K562 (cell line): ENCODE data around the gene NUDT22. TPM values are rescaled to one million over a fixed set of nuclear protein-coding genes. Genes with fewer than 3 reads are reported as not detected.

Experiments
- CCNT2 ChIP-seq: IDR thresholded peaks from 2 replicates; pipeline ENCODE4 v1.6.1; 2011; ENCODE audit warnings: borderline replicate concordance, low read depth, mild to moderate bottlenecking, moderate library complexity, mixed read lengths, low read length; ENCODE audit not compliant: insufficient read length; ENCODE audit errors: extremely low read depth
- CREB1 ChIP-seq, 2 experiments: sonication (generic) in 1 of 2; formaldehyde crosslinking in 1 of 2; IDR thresholded peaks; 2 replicates each; pipeline versions ENCODE4 v1.6.1 to v1.8.0; 2012 to 2022; ENCODE audit warnings: inconsistent platforms in 1 of 2, mild to moderate bottlenecking in 1 of 2, missing genetic modification reagents in 1 of 2, moderate library complexity in 1 of 2
- FIP1L1 ChIP-seq: fragments of 200-400 bp; formaldehyde crosslinking; IDR thresholded peaks from 2 replicates; pipeline ENCODE4 v1.6.1; 2018; ENCODE audit warnings: mild to moderate bottlenecking, low read depth, low read length; ENCODE audit not compliant: poor library complexity, severe bottlenecking
- GABPB1 ChIP-seq: sonication (generic); formaldehyde crosslinking; IDR thresholded peaks from 2 replicates; pipeline ENCODE4 v1.8.0; 2022; ENCODE audit warnings: mild to moderate bottlenecking, missing genetic modification reagents
- HCFC1 ChIP-seq: IDR thresholded peaks from 2 replicates; pipeline ENCODE4 v1.6.1; 2012; ENCODE audit warnings: low read depth, low read length, improper control_type of control experiment
- HLTF ChIP-seq: fragments of 450-650 bp; IDR thresholded peaks from 2 replicates; pipeline ENCODE4 v1.6.1; 2016
- KAT7 ChIP-seq: sonication (generic); formaldehyde crosslinking; IDR thresholded peaks from 2 replicates; pipeline ENCODE4 v1.8.0; 2022; ENCODE audit warnings: missing genetic modification reagents, mild to moderate bottlenecking, borderline replicate concordance
- KDM4B ChIP-seq, 2 experiments: fragments of 450-650 bp in 1 of 2; sonication (generic) in 1 of 2; IDR thresholded peaks; 2 replicates each; pipeline ENCODE4 v1.6.1; 2016 to 2017; ENCODE audit warnings: borderline replicate concordance in 2 of 2, antibody characterized with exemption in 1 of 2, low read depth in 1 of 2, mild to moderate bottlenecking in 1 of 2
- MCM5 ChIP-seq: fragments of 450-650 bp; IDR thresholded peaks from 2 replicates; pipeline ENCODE4 v1.6.1; 2016; ENCODE audit warnings: low read depth
- MEF2A ChIP-seq: IDR thresholded peaks from 2 replicates; pipeline ENCODE4 v1.6.1; 2011; ENCODE audit warnings: low read depth, mild to moderate bottlenecking, low read length, moderate library complexity; ENCODE audit not compliant: control insufficient read depth
- POLR2A ChIP-seq: fragments of 450-650 bp; conservative IDR thresholded peaks from 2 replicates; pipeline ENCODE4 v1.6.1; 2016
- SMAD4 ChIP-seq: fragments of 250-450 bp; sonication (Bioruptor Pico); conservative IDR thresholded peaks from 2 replicates; pipeline ENCODE4 v1.8.0; 2021; ENCODE audit warnings: inconsistent platforms, mild to moderate bottlenecking, moderate library complexity
- SUPT5H ChIP-seq: fragments of 450-650 bp; IDR thresholded peaks from 2 replicates; pipeline ENCODE4 v1.6.1; 2016
- YY1 ChIP-seq, 3 experiments: IDR thresholded peaks; 2 replicates each; pipeline ENCODE4 v1.6.1; 2011; ENCODE audit warnings: low read length in 2 of 3, mild to moderate bottlenecking in 2 of 3, moderate library complexity in 2 of 3, borderline replicate concordance in 1 of 3, control low read depth in 1 of 3, low read depth in 1 of 3; ENCODE audit not compliant: insufficient read depth in 3 of 3, insufficient replicate concordance in 2 of 3, control insufficient read depth in 1 of 3, insufficient read length in 1 of 3; ENCODE audit errors: extremely low read depth in 1 of 3
- ZBTB7A ChIP-seq: IDR thresholded peaks from 2 replicates; pipeline ENCODE4 v1.6.1; 2011; ENCODE audit warnings: low read depth, mild to moderate bottlenecking, low read length, moderate library complexity, borderline replicate concordance; ENCODE audit not compliant: control insufficient read depth
- ZC3H4 ChIP-seq: sonication (generic); formaldehyde crosslinking; IDR thresholded peaks from 2 replicates; pipeline ENCODE4 v1.9.0; 2021; ENCODE audit warnings: missing genetic modification reagents, borderline replicate concordance
- polyA plus RNA-seq, 8 experiments: library from polyadenylated mRNA; depleted of rRNA in 4 of 8; stranded (reverse) in 5 of 8; unstranded in 3 of 8; fragments of >200 nt; fragmentation: Nextera tagmentation in 2 of 8; fragmentation: Illumina TruSeq in 1 of 8; extraction: Ambion mirVana in 2 of 8; extraction: Trizol in 1 of 8; gene quantifications; 2 replicates each; pipeline versions ENCODE4 v1.2.1 to v1.2.3, GENCODE V29; 2011 to 2014; ENCODE audit warnings: inconsistent platforms in 1 of 8, missing spikeins in 1 of 8
- total RNA-seq, 7 experiments: library from RNA; depleted of rRNA in 6 of 7; stranded (reverse); fragments of >200 nt in 6 of 7; fragmentation: Illumina TruSeq in 2 of 7; extraction: Trizol in 2 of 7; gene quantifications; 2 replicates each; pipeline versions ENCODE4 v1.2.1 to v1.2.3, GENCODE V29; 2011 to 2021; ENCODE audit warnings: low replicate concordance in 1 of 7
- TF ChIP-seq, protein P1 (sequence below), 2 experiments: IDR thresholded peaks; 2 replicates each; pipeline ENCODE4 v1.6.1; 2012; ENCODE audit warnings: improper control_type of control experiment in 2 of 2, low read depth in 2 of 2, low read length in 2 of 2, borderline replicate concordance in 1 of 2
- TF ChIP-seq, protein P2 (sequence below): sonication (generic); formaldehyde crosslinking; IDR thresholded peaks from 2 replicates; pipeline ENCODE4 v1.4.0; 2020; ENCODE audit warnings: mild to moderate bottlenecking, missing genetic modification reagents
- TF ChIP-seq, protein P3 (sequence below): fragments of 200-800 bp; sonication (Bioruptor generic); IDR thresholded peaks from 2 replicates; pipeline ENCODE4 v1.6.1; 2017; ENCODE audit warnings: missing genetic modification characterization, missing compliant biosample characterization

Gene NUDT22
- total and polyA plus RNA-seq, 9 of the 15 experiments (the other 6 are each of a cell fraction or from before 2014, with no cell fraction given) = 6.3 to 92.6 (median 37.4) TPM

- no peak for TF ChIP-seq CREB1 (IDR thresholded peaks at IDR 0.05)
- TF ChIP-seq CREB1 (CRISPR knock-in tag; IDR thresholded peaks at IDR 0.05) = peak; percentile 45; the same call in 1 of the 2 replicates
- peak; percentile 66 for TF ChIP-seq CCNT2
- TF ChIP-seq GABPB1 (CRISPR knock-in tag) = peak; percentile 64; the same call in 1 of the 2 replicates
- TF ChIP-seq SUPT5H = peak; percentile 46; the same call in 1 of the 2 replicates
- TF ChIP-seq FIP1L1 = peak; percentile 3
- TF ChIP-seq, protein P1, sequence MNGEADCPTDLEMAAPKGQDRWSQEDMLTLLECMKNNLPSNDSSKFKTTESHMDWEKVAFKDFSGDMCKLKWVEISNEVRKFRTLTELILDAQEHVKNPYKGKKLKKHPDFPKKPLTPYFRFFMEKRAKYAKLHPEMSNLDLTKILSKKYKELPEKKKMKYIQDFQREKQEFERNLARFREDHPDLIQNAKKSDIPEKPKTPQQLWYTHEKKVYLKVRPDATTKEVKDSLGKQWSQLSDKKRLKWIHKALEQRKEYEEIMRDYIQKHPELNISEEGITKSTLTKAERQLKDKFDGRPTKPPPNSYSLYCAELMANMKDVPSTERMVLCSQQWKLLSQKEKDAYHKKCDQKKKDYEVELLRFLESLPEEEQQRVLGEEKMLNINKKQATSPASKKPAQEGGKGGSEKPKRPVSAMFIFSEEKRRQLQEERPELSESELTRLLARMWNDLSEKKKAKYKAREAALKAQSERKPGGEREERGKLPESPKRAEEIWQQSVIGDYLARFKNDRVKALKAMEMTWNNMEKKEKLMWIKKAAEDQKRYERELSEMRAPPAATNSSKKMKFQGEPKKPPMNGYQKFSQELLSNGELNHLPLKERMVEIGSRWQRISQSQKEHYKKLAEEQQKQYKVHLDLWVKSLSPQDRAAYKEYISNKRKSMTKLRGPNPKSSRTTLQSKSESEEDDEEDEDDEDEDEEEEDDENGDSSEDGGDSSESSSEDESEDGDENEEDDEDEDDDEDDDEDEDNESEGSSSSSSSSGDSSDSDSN (IDR thresholded peaks at IDR 0.05; ENCODE audit: borderline replicate concordance in 1 of 2, low read depth in 2 of 2, low read length in 2 of 2) = 0 out of 4 replicates have a peak, but pooled peaks of 1 of the 2 experiments have one; percentile 29
- peak in 1 of 2 experiments; percentile 10; a peak in 1 of 4 replicates for TF ChIP-seq KDM4B (IDR thresholded peaks at IDR 0.05; ENCODE audit: borderline replicate concordance in 2 of 2, low read depth in 1 of 2)
- TF ChIP-seq ZC3H4 (CRISPR knock-in tag) = no peak
- peak; percentile 97 for TF ChIP-seq ZBTB7A
- TF ChIP-seq, protein P2, sequence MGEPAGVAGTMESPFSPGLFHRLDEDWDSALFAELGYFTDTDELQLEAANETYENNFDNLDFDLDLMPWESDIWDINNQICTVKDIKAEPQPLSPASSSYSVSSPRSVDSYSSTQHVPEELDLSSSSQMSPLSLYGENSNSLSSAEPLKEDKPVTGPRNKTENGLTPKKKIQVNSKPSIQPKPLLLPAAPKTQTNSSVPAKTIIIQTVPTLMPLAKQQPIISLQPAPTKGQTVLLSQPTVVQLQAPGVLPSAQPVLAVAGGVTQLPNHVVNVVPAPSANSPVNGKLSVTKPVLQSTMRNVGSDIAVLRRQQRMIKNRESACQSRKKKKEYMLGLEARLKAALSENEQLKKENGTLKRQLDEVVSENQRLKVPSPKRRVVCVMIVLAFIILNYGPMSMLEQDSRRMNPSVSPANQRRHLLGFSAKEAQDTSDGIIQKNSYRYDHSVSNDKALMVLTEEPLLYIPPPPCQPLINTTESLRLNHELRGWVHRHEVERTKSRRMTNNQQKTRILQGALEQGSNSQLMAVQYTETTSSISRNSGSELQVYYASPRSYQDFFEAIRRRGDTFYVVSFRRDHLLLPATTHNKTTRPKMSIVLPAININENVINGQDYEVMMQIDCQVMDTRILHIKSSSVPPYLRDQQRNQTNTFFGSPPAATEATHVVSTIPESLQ = 0 out of 2 replicates have a peak, but pooled peaks have one; percentile 41
- peak; percentile 59; the same call in 1 of the 2 replicates for TF ChIP-seq SMAD4
- peak; percentile 39; the same call in 1 of the 2 replicates for TF ChIP-seq HLTF
- TF ChIP-seq POLR2A = peak; percentile 62
- TF ChIP-seq KAT7 = 0 out of 2 replicates have a peak, but pooled peaks have one; percentile 72
- 0 out of 2 replicates have a peak, but pooled peaks have one; percentile 22 for TF ChIP-seq MEF2A
- TF ChIP-seq, protein P3, sequence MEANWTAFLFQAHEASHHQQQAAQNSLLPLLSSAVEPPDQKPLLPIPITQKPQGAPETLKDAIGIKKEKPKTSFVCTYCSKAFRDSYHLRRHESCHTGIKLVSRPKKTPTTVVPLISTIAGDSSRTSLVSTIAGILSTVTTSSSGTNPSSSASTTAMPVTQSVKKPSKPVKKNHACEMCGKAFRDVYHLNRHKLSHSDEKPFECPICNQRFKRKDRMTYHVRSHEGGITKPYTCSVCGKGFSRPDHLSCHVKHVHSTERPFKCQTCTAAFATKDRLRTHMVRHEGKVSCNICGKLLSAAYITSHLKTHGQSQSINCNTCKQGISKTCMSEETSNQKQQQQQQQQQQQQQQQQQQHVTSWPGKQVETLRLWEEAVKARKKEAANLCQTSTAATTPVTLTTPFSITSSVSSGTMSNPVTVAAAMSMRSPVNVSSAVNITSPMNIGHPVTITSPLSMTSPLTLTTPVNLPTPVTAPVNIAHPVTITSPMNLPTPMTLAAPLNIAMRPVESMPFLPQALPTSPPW (CRISPR knock-in tag) = peak; percentile 77
- 0 out of 2 replicates have a peak, but pooled peaks have one; percentile 3 for TF ChIP-seq HCFC1
- TF ChIP-seq YY1 (IDR thresholded peaks at IDR 0.05; ENCODE audit: borderline replicate concordance in 1 of 3, control insufficient read depth in 1 of 3, extremely low read depth in 1 of 3, insufficient read depth in 3 of 3, insufficient read length in 1 of 3, insufficient replicate concordance in 2 of 3, low read depth in 1 of 3, low read length in 2 of 3) = peak in 2 of 3 experiments; percentile 46 to 65
- TF ChIP-seq MCM5 = no peak
These were observed 25.1 kb downstream of the NUDT22 start, which contains the start of gene PLCB3 (continued) for GRCh38 chr11:64251016-64251752.
